NCI-H146 treated with DMSO at 0.1 percent for 48 hours (cell line): ENCODE results near the gene NDUFA1.
"Not testable (repeated sequence)": the region's sequence is repeated elsewhere in the genome, so short reads cannot be mapped to it uniquely, and the experiment has no call there.

Source experiments
- DNase-seq: peaks from one replicate; lab custom pipeline; 2025; ENCODE audit not compliant: unreplicated experiment; lab: John Stamatoyannopoulos, UW

Gene NDUFA1

GRCh38 chrX:119871599-119872395 is at the start of gene NDUFA1, which contains the start of gene RNF113A:
Gene NDUFA1 (plus strand): TSS chrX:119871832. CDS start chrX:119871912, 80 bp downstream.
Gene RNF113A (minus strand): TSS chrX:119871733. CDS start chrX:119871613, 120 bp downstream.
- DNase-seq: peak; percentile 74

GRCh38 chrX:119824221-119824620 is 47.4 kb upstream of the NDUFA1 start:
- DNase-seq: not testable (repeated sequence)

- no peak for DNase-seq
Observed at GRCh38 chrX:119826399-119826959, 45.2 kb upstream of the NDUFA1 start.

- no peak for DNase-seq
Observed at GRCh38 chrX:119828446-119828845, 43.2 kb upstream of the NDUFA1 start.

GRCh38 chrX:119833905-119834304 is 37.7 kb upstream of the NDUFA1 start:
- no peak for DNase-seq

DNA sequence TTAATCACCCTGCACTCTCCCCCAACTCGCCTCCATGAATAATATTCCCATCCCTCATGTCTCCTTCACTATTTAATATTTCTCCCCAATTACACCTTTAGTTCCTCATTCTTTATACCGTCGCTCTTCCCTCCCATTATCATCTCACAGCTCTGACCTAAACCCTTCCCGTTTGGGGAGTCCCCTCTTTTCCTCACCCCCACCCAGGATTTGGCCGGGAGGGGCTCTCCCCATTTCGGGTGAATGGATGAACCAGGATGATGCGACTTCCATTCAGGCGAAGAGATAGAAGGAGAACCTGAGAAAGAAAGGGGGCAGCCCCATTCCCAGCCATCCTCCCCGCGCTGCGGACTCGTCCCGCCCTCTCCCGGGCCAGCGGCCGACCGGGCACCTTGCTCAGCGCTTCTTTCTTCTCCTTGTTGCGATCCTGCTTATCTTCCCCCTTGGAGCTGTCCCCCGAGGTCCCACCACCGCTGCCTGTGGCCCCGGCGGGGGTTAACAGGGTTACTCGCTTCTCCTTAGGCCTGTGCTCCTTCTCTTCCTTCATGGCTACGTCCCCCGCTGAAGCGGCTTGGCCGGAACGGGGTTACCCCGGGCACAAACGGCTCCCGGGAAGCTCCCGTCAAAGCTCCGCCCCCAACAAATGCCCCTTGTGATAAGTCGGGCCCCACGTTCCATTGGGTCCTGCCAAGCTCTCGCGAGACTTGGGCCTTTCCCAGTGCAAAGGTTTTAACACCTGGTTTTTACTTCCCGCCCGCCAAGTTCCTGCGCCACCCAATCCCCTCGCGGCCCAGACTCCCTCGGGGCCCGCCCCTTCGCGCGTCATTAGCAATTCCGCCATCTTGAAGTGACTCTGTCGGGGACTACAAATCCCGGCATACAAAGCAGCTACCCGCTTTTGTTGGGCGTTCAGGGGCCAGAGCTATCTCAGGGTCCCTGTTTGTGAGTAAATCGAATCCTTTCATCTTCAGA is 19.0 kb upstream of the NDUFA1 start, which contains the start of gene UPF3B:
Gene UPF3B (minus strand): TSS at position 582 of the 972 bp plus-strand sequence. CDS start 35 bp downstream, at position 547.
- peak; percentile 92 for DNase-seq

- DNase-seq: no peak
Observed at GRCh38 chrX:119853444-119853843, 18.2 kb upstream of the NDUFA1 start.

GRCh38 chrX:119870626-119871131 is 953 bp upstream of the NDUFA1 start:
- DNase-seq: no peak

- no peak for DNase-seq
Observed at GRCh38 chrX:119871245-119871598, 410 bp upstream of the NDUFA1 start.

- DNase-seq: no peak
Observed at GRCh38 chrX:119878740-119879139, 7.1 kb downstream of the NDUFA1 start.

DNA sequence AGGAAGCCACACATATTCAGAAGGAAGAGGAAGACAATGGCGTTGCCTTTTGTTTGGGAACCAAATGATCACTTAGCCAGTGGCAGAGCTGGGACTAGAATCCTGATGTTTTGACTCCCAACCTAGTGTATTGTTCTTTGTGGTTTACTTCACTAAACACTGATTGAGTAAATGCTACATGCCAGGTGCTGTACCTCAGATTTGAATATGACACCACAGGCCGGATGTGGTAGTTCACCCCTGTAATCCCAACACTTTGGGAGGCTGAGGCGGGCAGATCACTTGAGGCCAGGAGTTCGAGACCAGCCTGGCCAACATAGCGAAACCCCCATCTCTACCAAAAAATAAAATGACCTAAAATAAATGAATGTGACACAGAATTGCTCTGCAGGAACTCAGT is 8.4 kb downstream of the NDUFA1 start:
- no peak for DNase-seq

DNA sequence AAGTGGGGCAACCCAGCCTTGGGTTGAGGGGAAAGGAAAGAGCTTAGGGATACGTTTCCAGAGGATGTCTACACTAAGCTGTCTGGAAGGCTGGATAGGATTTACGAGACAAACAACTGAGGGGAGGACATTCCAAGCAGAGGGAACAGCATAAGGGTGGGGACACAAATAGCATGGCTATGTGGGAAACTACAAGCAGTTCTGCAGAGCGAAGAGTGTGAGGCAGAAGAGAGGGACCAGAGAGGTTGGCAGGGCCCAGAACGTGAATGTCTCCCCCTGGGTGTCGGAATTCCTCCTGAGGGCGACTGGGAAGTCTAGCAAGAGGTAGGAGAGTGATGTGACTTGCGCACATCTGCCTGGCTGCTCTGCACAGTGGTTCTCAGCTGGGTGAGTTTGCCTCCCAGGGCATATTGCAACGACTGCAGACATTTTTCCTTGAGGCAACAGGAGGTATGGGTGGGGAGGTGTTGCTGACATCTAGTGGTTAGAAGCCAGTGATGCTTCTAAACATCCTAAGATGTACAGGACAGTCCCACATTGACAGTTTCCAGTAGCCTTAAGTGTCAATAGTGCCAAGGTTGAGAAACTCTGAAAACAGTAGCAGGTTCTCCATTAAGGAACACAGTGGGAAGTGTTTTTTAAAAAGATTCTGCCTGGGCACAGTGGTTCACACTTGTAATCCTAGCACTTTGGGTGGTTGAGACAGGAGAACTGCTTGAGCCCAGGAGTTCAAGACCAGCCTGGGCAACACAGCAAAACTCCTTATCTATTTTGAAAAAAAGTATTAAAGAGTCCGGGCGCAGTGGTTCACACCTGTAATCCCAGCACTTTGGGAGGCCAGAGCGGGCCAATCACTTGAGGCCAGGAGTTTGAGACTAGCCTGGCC is 9.2 kb downstream of the NDUFA1 start:
- no peak for DNase-seq

DNA sequence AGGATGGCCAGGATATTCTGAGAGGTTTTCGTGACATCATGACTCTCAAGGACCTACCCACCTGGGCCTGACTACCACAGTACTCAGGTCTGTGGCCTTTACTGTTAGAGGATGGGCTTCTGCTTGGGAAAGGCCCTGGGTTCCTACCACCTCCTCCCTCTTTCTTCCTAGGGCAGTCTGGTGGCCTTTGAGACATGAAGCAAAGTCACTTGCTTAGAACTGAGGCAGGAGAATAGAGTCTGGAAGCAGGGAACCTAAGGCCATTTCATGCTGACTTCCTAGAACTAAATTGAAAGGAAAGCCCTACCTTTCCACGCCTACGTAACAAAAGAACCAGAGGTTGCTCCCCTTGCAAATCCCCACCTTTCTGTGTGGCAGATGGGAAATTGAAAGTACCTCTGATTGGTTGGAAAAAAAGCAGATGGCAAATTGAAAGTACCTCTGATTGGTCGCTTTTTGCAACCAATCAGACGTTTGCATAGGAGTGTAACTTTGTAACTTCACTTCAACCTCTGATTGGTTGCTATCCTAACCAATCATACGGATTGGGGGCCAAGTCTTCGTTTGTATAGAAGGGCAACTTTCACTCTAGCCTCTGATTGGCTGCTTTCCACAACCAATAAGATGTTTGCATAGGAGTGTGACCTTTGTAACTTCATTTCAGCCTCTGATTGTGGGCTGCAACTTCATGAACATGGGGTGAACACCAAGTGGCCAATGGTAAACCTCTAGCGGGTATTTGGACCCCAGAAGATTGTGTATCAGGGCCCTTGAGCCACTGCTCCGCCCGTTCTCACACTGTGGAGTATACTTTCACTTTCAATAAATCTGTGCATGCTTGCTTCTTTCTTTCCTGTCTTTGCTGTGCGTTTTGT is 14.2 kb downstream of the NDUFA1 start:
- no peak for DNase-seq

GRCh38 chrX:119887721-119888425 is 16.2 kb downstream of the NDUFA1 start:
- DNase-seq: no peak

GRCh38 chrX:119890626-119891025 is 19.0 kb downstream of the NDUFA1 start:
- not testable (repeated sequence) for DNase-seq

GRCh38 chrX:119891961-119892692 is 20.5 kb downstream of the NDUFA1 start:
- DNase-seq: not testable (repeated sequence)

GRCh38 chrX:119895843-119896326 is 24.3 kb downstream of the NDUFA1 start, which contains the start of gene AKAP14:
Gene AKAP14 (plus strand): TSS chrX:119895893. CDS start chrX:119903224, 7,331 bp downstream.
- no peak for DNase-seq
